H1 (cell line): ENCODE measurements around the gene GPC1. TPM values are rescaled to one million over a fixed set of nuclear protein-coding genes. Genes with fewer than 3 reads are reported as not detected.

Source experiments
- CTCF ChIA-PET: fragments of 300-600 bp; sonication (Branson Sonifier 250); formaldehyde crosslinking; loops from one replicate; lab custom pipeline; 2021; ENCODE audit not compliant: partially characterized antibody; lab: Charles Lee
- POLR2A ChIA-PET: fragments of 300-600 bp; sonication (Branson Sonifier 250); formaldehyde crosslinking; loops from one replicate; lab custom pipeline; 2021; ENCODE audit warnings: inconsistent platforms; ENCODE audit not compliant: partially characterized antibody; lab: Charles Lee
- DNase-seq, 2 experiments: peaks; one replicate each; pipeline versions ENCODE4 v3.0.0 to v3.0.0-alpha.2; 2010 to 2022; ENCODE audit warnings: low spot score in 2 of 2, low read depth in 1 of 2, mixed read lengths in 1 of 2
- FAIRE-seq: peaks from 2 replicates; lab custom pipeline; 2011; peaks lifted over from hg19 to GRCh38; lab: Jason Lieb, UNC
- H2AFZ ChIP-seq: 2 replicates; pipeline ENCODE4 v1.8.1; 2012; ENCODE audit warnings: low read length, inconsistent platforms
- H2AK5ac ChIP-seq: 2 replicates; pipeline ENCODE4 v1.6.1; 2013; ENCODE audit warnings: low read depth, low read length
- H2BK120ac ChIP-seq: replicated peaks from 2 replicates; pipeline ENCODE3; 2013; ENCODE audit warnings: low read depth, low read length, inconsistent platforms
- H2BK12ac ChIP-seq: 2 replicates; pipeline ENCODE4 v1.6.1; 2013; ENCODE audit warnings: low read depth, low read length
- H2BK15ac ChIP-seq: 2 replicates; pipeline ENCODE4 v1.6.1; 2013; ENCODE audit warnings: low read length
- H2BK20ac ChIP-seq: 2 replicates; pipeline ENCODE4 v1.6.1; 2013; ENCODE audit warnings: low read length
- H2BK5ac ChIP-seq: 2 replicates; pipeline ENCODE4 v1.6.1; 2013; ENCODE audit warnings: low read depth, low read length
- H3K14ac ChIP-seq: 2 replicates; pipeline ENCODE4 v1.6.1; 2013; ENCODE audit warnings: inconsistent platforms; ENCODE audit not compliant: insufficient read length
- H3K18ac ChIP-seq: 2 replicates; pipeline ENCODE4 v1.6.1; 2013; ENCODE audit warnings: low read length; ENCODE audit errors: extremely low read depth
- H3K23ac ChIP-seq: 2 replicates; pipeline ENCODE4 v1.6.1; 2013; ENCODE audit warnings: inconsistent platforms; ENCODE audit not compliant: insufficient read length
- H3K23me2 ChIP-seq: 2 replicates; pipeline ENCODE4 v1.6.1; 2013; ENCODE audit warnings: low read depth, low read length
- H3K27ac ChIP-seq: 2 replicates; pipeline ENCODE4 v1.6.1; 2011; ENCODE audit warnings: low read depth, low read length, inconsistent platforms
- H3K27me3 ChIP-seq, 4 experiments: replicated peaks in 1 of 4; 1 replicate in 1 of 4; 2 replicates in 3 of 4; pipeline versions ENCODE4 v1.6.1 to v1.8.1; 2011 to 2013; ENCODE audit warnings: low read length in 3 of 4, mild to moderate bottlenecking in 3 of 4, inconsistent platforms in 2 of 4, mixed read lengths in 2 of 4, moderate library complexity in 1 of 4; ENCODE audit not compliant: control insufficient read depth in 3 of 4, insufficient read depth in 3 of 4; ENCODE audit errors: extremely low read depth in 1 of 4
- H3K36me3 ChIP-seq, 4 experiments: 2 replicates each; pipeline versions ENCODE4 v1.6.1 to v1.8.1; 2011 to 2013; ENCODE audit warnings: mild to moderate bottlenecking in 4 of 4, low read length in 3 of 4, moderate library complexity in 2 of 4, control low read depth in 1 of 4, inconsistent platforms in 1 of 4; ENCODE audit not compliant: insufficient read depth in 4 of 4, control insufficient read depth in 2 of 4
- H3K4ac ChIP-seq: replicated peaks from 2 replicates; pipeline ENCODE3; 2013; ENCODE audit warnings: low read length, low read depth, mixed read lengths, inconsistent platforms; ENCODE audit not compliant: insufficient read length
- H3K4me1 ChIP-seq, 4 experiments: replicated peaks in 1 of 4; 1 replicate in 1 of 4; 2 replicates in 3 of 4; pipeline versions ENCODE4 v1.6.1 to v1.8.1; 2011 to 2013; ENCODE audit warnings: low read length in 3 of 4, inconsistent platforms in 2 of 4, mixed read lengths in 1 of 4; ENCODE audit not compliant: insufficient read depth in 4 of 4, control insufficient read depth in 3 of 4
- H3K4me2 ChIP-seq, 2 experiments: 2 replicates each; pipeline versions ENCODE4 v1.6.1 to v1.8.1; 2011 to 2013; ENCODE audit warnings: low read depth in 2 of 2, low read length in 2 of 2, control low read depth in 1 of 2, inconsistent platforms in 1 of 2, mild to moderate bottlenecking in 1 of 2; ENCODE audit not compliant: insufficient read depth in 1 of 2
- H3K4me3 ChIP-seq, 4 experiments: fragments of 200-600, 300-600 bp in 1 of 4; sonication (generic), shearing (Covaris generic), sonication (Bioruptor Twin) in 1 of 4; 2 replicates each; pipeline versions ENCODE4 v1.5.1 to v1.8.1; 2011 to 2016; ENCODE audit warnings: low read length in 4 of 4, low read depth in 3 of 4, control low read depth in 2 of 4, inconsistent platforms in 2 of 4, mild to moderate bottlenecking in 2 of 4, mixed read lengths in 1 of 4, moderate library complexity in 1 of 4; ENCODE audit not compliant: insufficient read depth in 2 of 4; ENCODE audit errors: extremely low read depth in 1 of 4
- H3K56ac ChIP-seq: replicated peaks from 2 replicates; pipeline ENCODE3; 2013; ENCODE audit warnings: low read depth, mild to moderate bottlenecking, mixed read lengths, low read length, inconsistent platforms; ENCODE audit not compliant: insufficient read length
- H3K79me1 ChIP-seq: 2 replicates; pipeline ENCODE4 v1.6.1; 2013; ENCODE audit warnings: low read depth, low read length, control low read depth
- H3K79me2 ChIP-seq, 2 experiments: 2 replicates each; pipeline versions ENCODE4 v1.6.1 to v1.8.1; 2012 to 2013; ENCODE audit warnings: low read length in 2 of 2, mild to moderate bottlenecking in 2 of 2, inconsistent platforms in 1 of 2; ENCODE audit not compliant: insufficient read depth in 2 of 2, control insufficient read depth in 1 of 2
- H3K9ac ChIP-seq, 4 experiments: replicated peaks in 1 of 4; 1 replicate in 1 of 4; 2 replicates in 3 of 4; pipeline versions ENCODE4 v1.6.1 to v1.8.1; 2011 to 2013; ENCODE audit warnings: low read depth in 3 of 4, low read length in 3 of 4, control low read depth in 2 of 4, mild to moderate bottlenecking in 2 of 4, moderate library complexity in 2 of 4, inconsistent platforms in 1 of 4; ENCODE audit errors: extremely low read depth in 1 of 4
- H3K9me3 ChIP-seq, 2 experiments: 2 replicates each; pipeline versions ENCODE4 v1.6.1 to v1.8.1; 2012 to 2013; ENCODE audit warnings: mild to moderate bottlenecking in 2 of 2, moderate library complexity in 2 of 2, control low read depth in 1 of 2, inconsistent platforms in 1 of 2, low read depth in 1 of 2, low read length in 1 of 2, mixed read lengths in 1 of 2; ENCODE audit not compliant: insufficient read depth in 2 of 2
- H4K20me1 ChIP-seq, 2 experiments: replicated peaks in 1 of 2; 2 replicates each; pipeline versions ENCODE3 to v1.8.1; 2011 to 2013; ENCODE audit warnings: inconsistent platforms in 2 of 2, low read length in 2 of 2, mild to moderate bottlenecking in 1 of 2; ENCODE audit not compliant: insufficient read depth in 2 of 2, control insufficient read depth in 1 of 2
- H4K5ac ChIP-seq: 2 replicates; pipeline ENCODE4 v1.6.1; 2013; ENCODE audit warnings: low read length, low read depth, mixed read lengths, inconsistent platforms; ENCODE audit not compliant: insufficient read length
- H4K8ac ChIP-seq: 2 replicates; pipeline ENCODE4 v1.8.0; 2013; ENCODE audit warnings: mild to moderate bottlenecking, moderate library complexity, low read length, inconsistent platforms; ENCODE audit not compliant: insufficient read depth; ENCODE audit errors: extremely low read depth
- H4K91ac ChIP-seq: replicated peaks from 2 replicates; pipeline ENCODE3; 2013; ENCODE audit warnings: low read length, mixed read lengths, inconsistent platforms; ENCODE audit not compliant: insufficient read length
- GABPA ChIP-seq: IDR thresholded peaks from 2 replicates; pipeline ENCODE4 v1.6.1; 2011; ENCODE audit warnings: mild to moderate bottlenecking, low read length, moderate library complexity, borderline replicate concordance; ENCODE audit not compliant: insufficient read depth
- WGBS, 2 experiments: shearing (Covaris generic) in 1 of 2; methylation state at CpG; one replicate each; pipeline versions ENCODE4 v1.1.6 to v1.1.7; 2013 to 2015; ENCODE audit warnings: low lambda C conversion rate in 2 of 2, mixed read lengths in 2 of 2, inconsistent platforms in 1 of 2, low coverage in 1 of 2, missing lambda C conversion rate in 1 of 2; ENCODE audit not compliant: insufficient replicate concordance in 2 of 2, insufficient coverage in 1 of 2, insufficient read length in 1 of 2; ENCODE audit errors: extremely low coverage in 1 of 2, missing lambda C conversion rate in 1 of 2; 5-methylcytosine and 5-hydroxymethylcytosine counted together
- polyA plus RNA-seq, 7 experiments: library from polyadenylated mRNA; depleted of rRNA in 3 of 7; stranded (reverse) in 5 of 7; unstranded in 2 of 7; fragments of >200 nt in 5 of 7; fragments of 200-250 nt in 2 of 7; gene quantifications; 1 replicate in 5 of 7; 2 replicates in 1 of 7; 4 replicates in 1 of 7; pipeline versions ENCODE4 v1.2.1 to v1.2.3, GENCODE V29; 2011 to 2013; ENCODE audit warnings: missing spikeins in 2 of 7, mixed read lengths in 2 of 7
- total RNA-seq: library from RNA; stranded (reverse); fragmentation: NEBNext Ultra II Directional; extraction: Animal tissue kit (Norgen Biotek cat#: 25700); gene quantifications from 2 replicates; pipeline ENCODE4 v1.2.1, GENCODE V29; 2021

Gene GPC1
- total and polyA plus RNA-seq, 2 of the 8 experiments (the other 6 are each of a cell fraction or from before 2014, with no cell fraction given), result 21.9 to 28.3 TPM

GRCh38 chr2:240455647-240456446 is 20.4 kb downstream of the GPC1 start:
- H3K4ac ChIP-seq, result no peak overlapping the region
- no peak overlapping the region for H3K14ac ChIP-seq
- peaks cover 37 to 44% of the 10 kb centered on the region in 2 experiments for H4K20me1 ChIP-seq
- H3K23ac ChIP-seq, result no peak overlapping the region
- H3K4me1 ChIP-seq, result peaks cover 2 to 69% (median 42%) of the 10 kb centered on the region in 4 experiments
- H2AFZ ChIP-seq, result no peak overlapping the region
- H3K56ac ChIP-seq, result no peak overlapping the region
- H3K9me3 ChIP-seq, result no peaks in the 10 kb centered on the region
- H3K18ac ChIP-seq, result peak overlapping the region; percentile 60
- peaks cover 15 to 35% (median 28%) of the 10 kb centered on the region in 4 experiments for H3K27me3 ChIP-seq
- peak overlapping the region; percentile 75; the same call in 1 of the 2 replicates for H2AK5ac ChIP-seq
- H2BK12ac ChIP-seq, result peak overlapping the region; percentile 80; the same call in 1 of the 2 replicates
- no peak overlapping the region for H2BK120ac ChIP-seq
- no peak overlapping the region for H2BK20ac ChIP-seq
- POLR2A ChIA-PET, result interaction anchor here (1.5 to 2.8 kb wide), 2 partner anchors 20 to 21 kb away, joined by 3 to 12 read pairs; partner anchors contain the start of gene GPC1
- no peaks in the 10 kb centered on the region; the same call in 1 of the 2 replicates for H3K79me1 ChIP-seq
- peak overlapping the region in 3 of 4 experiments; percentile 17 to 54 (median 19); a peak in 3 of 8 replicates for H3K4me3 ChIP-seq
- no peak overlapping the region for H3K9ac ChIP-seq
- FAIRE-seq (no peak), DNase-seq (peak in 1 of 2 experiments; percentile 68)
- no peaks in the 10 kb centered on the region for H3K79me2 ChIP-seq
- peak overlapping the region; percentile 43 to 71 for H3K4me2 ChIP-seq
- WGBS, 2 experiments, result 9% methylated on average over 23 of the region's 55 CpGs; no CpG with 5 or more reads in 1 of the 2 experiments
- CTCF ChIA-PET, result interaction anchor here (1.3 to 2.7 kb wide), 3 partner anchors 11 to 124 kb away, joined by 3 to 13 read pairs (median 4); no protein-coding TSS in a partner anchor
- no peaks in the 10 kb centered on the region; a peak in 1 of 8 replicates for H3K36me3 ChIP-seq
- no peak overlapping the region for H3K27ac ChIP-seq
- H3K23me2 ChIP-seq, result peaks cover 7% of the 10 kb centered on the region; the same call in 1 of the 2 replicates
- peak overlapping the region; percentile 74 for H4K91ac ChIP-seq
- no peak overlapping the region for H2BK15ac ChIP-seq
- H2BK5ac ChIP-seq, result no peak overlapping the region; the same call in 1 of the 2 replicates
- no peak overlapping the region for H4K5ac ChIP-seq
- no peak overlapping the region; the same call in 1 of the 2 replicates for H4K8ac ChIP-seq
- TF ChIP-seq GABPA, result peak; percentile 30; the same call in 1 of the 2 replicates
